Measurements from ENCODE around the gene ACVRL1.

Gene ACVRL1

GRCh38 chr12:51905471-51906429 is 1.6 kb upstream of the ACVRL1 start:
- DNase-seq (ENCODE audit: low read depth) = no peak
- TF ChIP-seq CTCF (IDR thresholded peaks at IDR 0.05; ENCODE audit: low read depth, low read length, missing control alignments) = no peak
- H3K4me3 ChIP-seq (ENCODE audit: low read depth, low read length) = no peak overlapping the region

- H3K4me3 ChIP-seq (ENCODE audit: low read depth, low read length) = no peak overlapping the region
- no peak for DNase-seq (ENCODE audit: low read depth)
- TF ChIP-seq CTCF (IDR thresholded peaks at IDR 0.05; ENCODE audit: low read depth, low read length, missing control alignments) = no peak
These were observed 748 bp upstream of the ACVRL1 start for GRCh38 chr12:51906430-51907082.

- no peak for DNase-seq (ENCODE audit: low read depth)
- no peak overlapping the region for H3K4me3 ChIP-seq (ENCODE audit: low read depth, low read length)
These were observed 637 bp downstream of the ACVRL1 start for GRCh38 chr12:51907856-51908425.

GRCh38 chr12:51908876-51909592 is 1.7 kb downstream of the ACVRL1 start:
- no peak for DNase-seq (ENCODE audit: low read depth)
- TF ChIP-seq CTCF (IDR thresholded peaks at IDR 0.05; ENCODE audit: low read depth, low read length, missing control alignments) = no peak
- no peak overlapping the region for H3K4me3 ChIP-seq (ENCODE audit: low read depth, low read length)

More at GRCh38 chr12:51907856-51908425, 637 bp downstream of the ACVRL1 start:
- no peak for TF ChIP-seq CTCF (IDR thresholded peaks at IDR 0.05; ENCODE audit: low read depth, low read length, missing control alignments)

- H3K4me3 ChIP-seq (ENCODE audit: low read depth, low read length) = no peak overlapping the region
- no peak for TF ChIP-seq CTCF (IDR thresholded peaks at IDR 0.05; ENCODE audit: low read depth, low read length, missing control alignments)
- no peak for DNase-seq (ENCODE audit: low read depth)
These were observed 2.9 kb downstream of the ACVRL1 start for GRCh38 chr12:51910168-51910567.

- TF ChIP-seq CTCF (IDR thresholded peaks at IDR 0.05; ENCODE audit: low read depth, low read length, missing control alignments) = no peak
- H3K4me3 ChIP-seq (ENCODE audit: low read depth, low read length) = no peak overlapping the region
- no peak for DNase-seq (ENCODE audit: low read depth)
These were observed 3.4 kb downstream of the ACVRL1 start for GRCh38 chr12:51910691-51911090.

Measured in GM12864 (cell line).